GM18498 (cell line): ENCODE data around the gene INSIG1.

Experiments used
- ATAC-seq: cut with Tn5 transposase; IDR thresholded peaks from one replicate; pipeline ENCODE4 v1.9.1; 2021; ENCODE audit warnings: mild to moderate bottlenecking, moderate library complexity; ENCODE audit not compliant: unreplicated experiment

The INSIG1 gene

GRCh38 chr7:155344618-155345433, 47.1 kb downstream of the INSIG1 start:
- peak; percentile 92 for ATAC-seq

- ATAC-seq = peak; percentile 3
Measured at GRCh38 chr7:155345490-155345889, 47.8 kb downstream of the INSIG1 start.

- ATAC-seq = no peak
Measured at GRCh38 chr7:155346285-155346684, 48.6 kb downstream of the INSIG1 start.

- no peak for ATAC-seq
Measured at GRCh38 chr7:155348806-155349205, 51.1 kb downstream of the INSIG1 start.

- no peak for ATAC-seq
Measured at GRCh38 chr7:155349601-155350331, 52.1 kb downstream of the INSIG1 start.

- no peak for ATAC-seq
Measured at GRCh38 chr7:155351120-155351870, 53.6 kb downstream of the INSIG1 start.

- ATAC-seq = no peak
Measured at GRCh38 chr7:155352076-155352752, 54.5 kb downstream of the INSIG1 start.

- ATAC-seq = no peak
Measured at GRCh38 chr7:155352753-155353115, 55.1 kb downstream of the INSIG1 start.

GRCh38 chr7:155353256-155353897, 55.7 kb downstream of the INSIG1 start:
- ATAC-seq = no peak

GRCh38 chr7:155354371-155355048, 56.8 kb downstream of the INSIG1 start:
- no peak for ATAC-seq

GRCh38 chr7:155355176-155355575, 57.5 kb downstream of the INSIG1 start:
- ATAC-seq = no peak

- ATAC-seq = no peak
Measured at GRCh38 chr7:155355745-155356144, 58.1 kb downstream of the INSIG1 start.

GRCh38 chr7:155356323-155357105, 58.8 kb downstream of the INSIG1 start:
- ATAC-seq = no peak

GRCh38 chr7:155357573-155358041, 59.9 kb downstream of the INSIG1 start:
- no peak for ATAC-seq

GRCh38 chr7:155358066-155358947, 60.6 kb downstream of the INSIG1 start:
- no peak for ATAC-seq

GRCh38 chr7:155358948-155359712, 61.5 kb downstream of the INSIG1 start:
- no peak for ATAC-seq
